ENCODE measurements around the gene CEP192.
"Not testable (repeated sequence)": the region's sequence is repeated elsewhere in the genome, so short reads cannot be mapped to it uniquely, and the experiment has no call there.

The CEP192 gene

GRCh38 chr18:12995952-12996477 lies 4.9 kb downstream of the CEP192 start:
- no peak overlapping the region for H3K4me3 ChIP-seq (ENCODE audit: low read depth, low read length)
- H3K4me1 ChIP-seq, result peaks cover 12% of the 10 kb centered on the region
- no peaks in the 10 kb centered on the region for H3K9me3 ChIP-seq (ENCODE audit: control insufficient read depth, low read length)
- H2AFZ ChIP-seq, result no peak overlapping the region
- no peaks in the 10 kb centered on the region for H3K36me3 ChIP-seq (ENCODE audit: control insufficient read depth, insufficient read depth, low read length)
- no peak overlapping the region for H3K4me2 ChIP-seq (ENCODE audit: low read length)
- H3K27ac ChIP-seq, result no peak overlapping the region
- no peak overlapping the region for H3K9ac ChIP-seq
- TF ChIP-seq CTCF (IDR thresholded peaks at IDR 0.05), result no peak
- no peaks in the 10 kb centered on the region for H3K27me3 ChIP-seq (ENCODE audit: control insufficient read depth, insufficient read depth, low read length)
- H3K79me2 ChIP-seq, result peaks cover 40% of the 10 kb centered on the region

DNA sequence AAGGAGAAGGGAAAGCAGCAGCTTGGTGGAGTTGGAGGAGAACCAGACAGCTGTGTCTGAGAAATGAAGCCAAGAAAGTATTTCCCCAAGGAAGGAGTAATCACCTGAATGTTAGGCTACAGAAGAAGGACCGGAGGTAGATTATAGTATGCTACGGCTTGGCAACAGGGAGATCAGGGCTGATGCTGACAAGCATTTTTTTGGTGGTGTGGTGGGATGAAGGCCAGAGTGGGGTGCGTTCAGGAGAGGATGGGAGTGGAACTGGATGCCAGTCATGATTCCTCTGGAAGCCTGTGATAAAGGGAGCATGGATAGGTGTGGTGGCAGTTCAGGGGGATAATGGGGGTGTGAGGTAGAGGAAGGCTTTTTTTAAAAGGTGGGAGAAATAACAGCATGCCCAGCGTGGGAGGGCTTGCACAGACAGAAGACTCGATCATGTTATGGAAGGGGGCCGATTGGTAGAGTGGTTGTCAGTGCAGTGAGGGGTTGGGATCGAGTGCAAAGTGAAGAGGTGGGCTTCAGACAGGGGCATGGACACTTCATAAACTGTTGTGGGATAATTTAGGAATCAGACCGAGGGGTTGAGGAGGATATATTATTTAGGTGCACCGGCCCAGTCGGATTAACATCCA lies 5.6 kb downstream of the CEP192 start:
- H3K4me3 ChIP-seq (ENCODE audit: low read depth, low read length), result no peak overlapping the region

DNA sequence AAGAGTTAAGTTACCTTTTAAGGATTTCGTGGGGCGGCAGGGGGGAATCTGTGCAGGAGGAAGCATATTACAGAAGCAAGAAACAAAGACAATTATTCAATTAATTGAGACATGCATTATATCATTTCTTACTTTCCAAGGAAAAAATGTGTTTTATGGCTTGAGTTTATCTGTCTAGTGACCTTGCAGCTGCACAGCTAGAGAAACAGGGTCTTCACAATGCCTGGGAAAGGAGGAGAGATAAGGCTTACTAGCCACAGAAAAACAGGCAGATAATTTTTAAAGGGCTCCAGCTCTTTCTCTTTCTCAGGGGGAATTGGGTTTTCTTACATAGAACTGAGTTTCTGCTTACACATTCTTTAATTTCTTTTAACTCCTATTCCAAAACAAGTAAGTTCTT lies 6.2 kb downstream of the CEP192 start:
- H3K4me2 ChIP-seq (ENCODE audit: low read length); H3K27ac ChIP-seq; H2AFZ ChIP-seq; H3K4me3 ChIP-seq (ENCODE audit: low read depth, low read length); H3K9ac ChIP-seq; H3K36me3 ChIP-seq (ENCODE audit: control insufficient read depth, insufficient read depth, low read length); H3K9me3 ChIP-seq (ENCODE audit: control insufficient read depth, low read length); H3K27me3 ChIP-seq (ENCODE audit: control insufficient read depth, insufficient read depth, low read length): not testable (repeated sequence)
- H3K79me2 ChIP-seq, result peaks cover 34% of the 10 kb centered on the region
- H3K4me1 ChIP-seq, result peaks cover 11% of the 10 kb centered on the region

More for the DNA sequence above, 5.6 kb downstream of the CEP192 start:
- H3K27ac ChIP-seq, result no peak overlapping the region
- no peak overlapping the region for H3K9ac ChIP-seq
- no peak for TF ChIP-seq CTCF (IDR thresholded peaks at IDR 0.05)
- peaks cover 40% of the 10 kb centered on the region for H3K79me2 ChIP-seq
- no peak overlapping the region for H3K4me2 ChIP-seq (ENCODE audit: low read length)
- H3K27me3 ChIP-seq (ENCODE audit: control insufficient read depth, insufficient read depth, low read length), result no peaks in the 10 kb centered on the region
- H3K9me3 ChIP-seq (ENCODE audit: control insufficient read depth, low read length), result no peaks in the 10 kb centered on the region
- H3K36me3 ChIP-seq (ENCODE audit: control insufficient read depth, insufficient read depth, low read length), result no peaks in the 10 kb centered on the region
- peaks cover 12% of the 10 kb centered on the region for H3K4me1 ChIP-seq
- no peak overlapping the region for H2AFZ ChIP-seq

- Histone ChIP-seq H3K9me3 (ENCODE audit: control insufficient read depth, low read length) (no peaks in the 10 kb centered on the region), H3K9ac (no peak overlapping the region), H3K27me3 (ENCODE audit: control insufficient read depth, insufficient read depth, low read length) (no peaks in the 10 kb centered on the region), H3K79me2 (peaks cover 22% of the 10 kb centered on the region), H3K36me3 (ENCODE audit: control insufficient read depth, insufficient read depth, low read length) (no peaks in the 10 kb centered on the region), H3K4me1 (peaks cover 7% of the 10 kb centered on the region), H3K4me2 (ENCODE audit: low read length) (no peak overlapping the region), H3K27ac (no peak overlapping the region), H2AFZ (no peak overlapping the region), H3K4me3 (ENCODE audit: low read depth, low read length) (no peak overlapping the region)
- TF ChIP-seq CTCF (IDR thresholded peaks at IDR 0.05), result no peak
Observed at GRCh38 chr18:12998332-12999060, 7.3 kb downstream of the CEP192 start.

DNA sequence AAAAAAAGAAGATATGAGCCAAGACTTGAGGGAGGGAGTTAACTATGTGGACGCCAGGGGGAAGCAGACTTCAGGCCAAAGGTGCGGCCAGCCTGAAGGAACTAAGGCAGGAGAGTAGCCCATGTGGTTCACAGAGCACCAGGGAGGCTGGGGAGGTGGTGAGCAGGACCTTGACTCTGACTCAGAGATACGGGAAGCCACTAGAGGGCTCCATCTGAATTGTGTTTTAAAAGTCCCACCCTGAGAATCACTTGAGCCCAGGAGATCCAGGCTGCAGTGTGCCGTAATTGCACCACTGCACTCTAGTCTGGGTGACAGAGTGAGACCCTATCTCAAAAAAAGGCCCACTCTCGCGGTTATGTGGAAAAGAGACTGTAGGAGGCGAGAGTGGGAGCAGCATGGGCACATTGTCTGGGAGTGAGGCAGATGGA lies 12.3 kb downstream of the CEP192 start:
- Histone ChIP-seq H3K9me3 (ENCODE audit: control insufficient read depth, low read length) (no peaks in the 10 kb centered on the region), H3K9ac (no peak overlapping the region), H3K4me1 (no peaks in the 10 kb centered on the region), H3K4me3 (ENCODE audit: low read depth, low read length) (no peak overlapping the region), H3K79me2 (no peaks in the 10 kb centered on the region), H3K36me3 (ENCODE audit: control insufficient read depth, insufficient read depth, low read length) (no peaks in the 10 kb centered on the region), H3K4me2 (ENCODE audit: low read length) (no peak overlapping the region), H3K27me3 (ENCODE audit: control insufficient read depth, insufficient read depth, low read length) (no peaks in the 10 kb centered on the region), H2AFZ (no peak overlapping the region), H3K27ac (no peak overlapping the region)
- TF ChIP-seq CTCF (IDR thresholded peaks at IDR 0.05), result peak; percentile 22

Measured in parathyroid adenoma (tissue), 2 donors.